GM12865 (cell line): ENCODE measurements around the gene SLC25A40.
"Not testable (repeated sequence)": the region's sequence is repeated elsewhere in the genome, so short reads cannot be mapped to it uniquely, and the experiment has no call there.

ENCODE experiments used
- DNase-seq: peaks from one replicate; pipeline ENCODE4 v3.0.0; 2010; ENCODE audit warnings: low read depth
- H3K4me3 ChIP-seq: 2 replicates; pipeline ENCODE4 v1.5.1; 2011; ENCODE audit warnings: mild to moderate bottlenecking, low read depth, low read length, control low read depth
- CTCF ChIP-seq: IDR thresholded peaks from 2 replicates; pipeline ENCODE4 v1.5.1; 2011; ENCODE audit warnings: low read length, control low read depth, low read depth, inconsistent platforms; ENCODE audit not compliant: insufficient read depth; ENCODE audit errors: missing control alignments

Gene SLC25A40

DNA sequence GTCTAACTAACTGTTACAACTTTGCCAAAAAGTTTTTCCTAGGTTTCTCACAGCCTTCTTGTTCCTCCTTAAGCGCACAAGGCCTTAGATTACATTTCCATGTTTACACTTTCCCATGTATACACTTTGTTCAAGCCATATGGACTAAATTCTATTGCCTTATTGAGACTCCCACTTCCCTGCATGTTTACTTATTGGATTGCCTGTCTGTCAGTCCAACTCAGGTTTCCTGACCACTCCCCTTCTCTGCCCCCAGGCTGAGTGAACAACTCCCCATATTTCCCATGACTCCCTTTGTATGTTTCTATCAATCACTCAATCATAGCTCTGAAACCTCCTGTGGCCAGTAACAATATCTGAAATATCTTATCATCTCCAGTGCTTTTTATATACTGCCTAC, 43.0 kb downstream of the SLC25A40 start:
- DNase-seq = no peak
- no peak for TF ChIP-seq CTCF
- H3K4me3 ChIP-seq = no peak overlapping the region

DNA sequence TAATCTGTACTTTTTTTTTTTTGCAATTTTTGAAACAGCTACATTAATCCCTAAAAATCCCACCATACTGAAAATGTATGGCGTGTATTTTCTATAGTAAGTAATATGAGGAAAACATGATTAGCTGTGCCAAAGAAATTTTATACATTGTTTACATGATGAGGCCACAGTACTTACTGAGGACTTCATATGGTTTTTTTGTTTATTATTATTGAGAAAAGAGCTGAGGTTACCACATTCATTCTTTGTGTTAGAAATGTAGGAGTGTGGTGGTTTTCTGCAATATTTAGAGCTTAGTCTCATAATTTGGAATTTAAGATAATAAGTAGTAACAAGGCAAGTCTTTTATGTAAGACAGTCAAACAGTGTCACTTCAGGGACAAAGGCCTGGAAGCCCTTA, 45.1 kb downstream of the SLC25A40 start:
- no peak for TF ChIP-seq CTCF
- no peak overlapping the region for H3K4me3 ChIP-seq
- DNase-seq = no peak

DNA sequence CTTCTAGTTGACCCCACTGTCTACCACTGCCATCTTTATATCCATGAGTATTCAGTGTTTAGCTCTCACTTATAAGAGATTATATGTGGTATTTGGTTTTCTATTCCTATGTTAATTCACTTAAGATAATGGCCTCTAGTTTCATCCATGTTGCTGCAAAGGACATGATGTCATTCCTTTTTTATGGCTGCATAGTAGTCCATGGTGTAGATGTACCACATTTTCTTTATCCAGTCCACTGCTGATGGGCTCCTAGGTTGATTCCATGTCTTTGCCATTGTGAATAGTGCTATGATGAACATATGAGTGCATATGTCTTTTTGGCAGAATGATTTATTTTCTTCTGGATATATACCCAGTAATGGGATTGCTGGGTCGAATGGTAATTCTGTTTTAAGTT, 47.8 kb downstream of the SLC25A40 start:
- H3K4me3 ChIP-seq, DNase-seq: not testable (repeated sequence)

GRCh38 chr7:87825369-87825768, 50.8 kb downstream of the SLC25A40 start:
- DNase-seq, H3K4me3 ChIP-seq: not testable (repeated sequence)

DNA sequence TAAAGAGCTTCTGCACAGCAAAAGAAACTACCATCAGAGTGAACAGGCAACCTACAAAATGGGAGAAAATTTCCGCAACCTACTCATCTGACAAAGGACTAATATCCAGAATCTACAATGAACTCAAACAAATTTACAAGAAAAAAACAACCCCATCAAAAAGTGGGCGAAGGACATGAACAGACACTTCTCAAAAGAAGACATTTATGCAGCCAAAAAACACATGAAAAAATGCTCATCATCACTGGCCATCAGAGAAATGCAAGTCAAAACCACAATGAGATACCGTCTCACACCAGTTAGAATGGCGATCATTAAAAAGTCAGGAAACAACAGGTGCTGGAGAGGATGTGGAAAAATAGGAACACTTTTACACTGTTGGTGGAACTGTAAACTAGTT, 54.1 kb downstream of the SLC25A40 start:
- not testable (repeated sequence) for DNase-seq

GRCh38 chr7:87818336-87818735, 57.8 kb downstream of the SLC25A40 start:
- no peak overlapping the region for H3K4me3 ChIP-seq
- DNase-seq = no peak
- TF ChIP-seq CTCF = no peak

More for the DNA sequence above, 54.1 kb downstream of the SLC25A40 start:
- H3K4me3 ChIP-seq = not testable (repeated sequence)

DNA sequence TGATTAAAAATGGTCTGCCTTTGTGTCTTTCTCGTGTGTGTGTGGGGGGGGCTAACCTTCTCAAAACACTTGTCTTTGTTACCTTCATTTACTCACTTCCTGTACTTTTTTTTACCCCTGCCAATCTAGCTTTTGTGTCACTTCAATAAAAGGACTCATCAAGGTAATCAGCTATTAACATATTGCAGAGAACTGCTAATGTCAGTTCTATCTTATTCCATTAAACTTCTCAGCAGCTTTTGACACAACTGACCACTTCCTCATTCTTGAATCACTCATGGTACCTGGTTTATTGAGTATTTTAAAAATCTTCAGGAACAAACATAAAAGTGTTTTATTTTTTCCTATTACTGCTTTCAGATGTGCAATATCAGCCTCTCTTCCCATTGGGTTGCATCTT, 59.8 kb downstream of the SLC25A40 start:
- H3K4me3 ChIP-seq = no peak overlapping the region
- no peak for TF ChIP-seq CTCF
- no peak for DNase-seq

- no peak for TF ChIP-seq CTCF
- no peak for DNase-seq
- no peak overlapping the region for H3K4me3 ChIP-seq
Observed at GRCh38 chr7:87810726-87811125, 65.4 kb downstream of the SLC25A40 start.

DNA sequence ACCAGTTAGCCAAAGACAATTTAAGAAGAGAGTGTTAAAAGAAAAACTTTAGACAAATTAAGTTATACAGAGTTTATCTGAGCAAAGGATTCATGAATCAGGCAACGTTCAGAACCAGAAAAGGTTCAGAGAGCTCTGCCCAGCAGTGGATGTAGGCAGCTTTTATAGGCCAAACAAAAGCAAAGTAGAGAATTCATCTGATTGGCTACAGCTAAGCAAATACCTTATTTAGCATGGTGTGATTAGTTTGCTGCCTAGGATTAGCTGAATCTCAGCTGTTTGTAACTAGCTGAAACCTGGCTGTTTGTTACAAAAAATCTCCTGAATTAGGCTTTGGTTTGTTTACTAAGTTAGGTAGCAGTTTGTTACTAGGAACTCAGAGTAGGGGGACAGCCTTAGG, 66.0 kb downstream of the SLC25A40 start:
- no peak for DNase-seq
- no peak overlapping the region for H3K4me3 ChIP-seq
- TF ChIP-seq CTCF = no peak
